ENCODE measurements around the gene C13orf46.

The C13orf46 gene

GRCh38 chr13:114009590-114010400 is 35.9 kb upstream of the C13orf46 start:
- DNase-seq = no peak

GRCh38 chr13:114008964-114009589 is 35.2 kb upstream of the C13orf46 start:
- no peak for DNase-seq

GRCh38 chr13:114007566-114007965 is 33.7 kb upstream of the C13orf46 start:
- DNase-seq = no peak

- no peak for DNase-seq
Observed at GRCh38 chr13:114005206-114005724, 31.4 kb upstream of the C13orf46 start.

GRCh38 chr13:114004420-114005205 is 30.7 kb upstream of the C13orf46 start:
- no peak for DNase-seq

GRCh38 chr13:114002771-114003321 is 29.0 kb upstream of the C13orf46 start:
- no peak for DNase-seq

- DNase-seq = no peak
Observed at GRCh38 chr13:114002009-114002544, 28.2 kb upstream of the C13orf46 start.

GRCh38 chr13:114001331-114002008 is 27.6 kb upstream of the C13orf46 start:
- no peak for DNase-seq

GRCh38 chr13:114000151-114001040 is 26.5 kb upstream of the C13orf46 start:
- no peak for DNase-seq

GRCh38 chr13:113999618-113999910 is 25.7 kb upstream of the C13orf46 start:
- DNase-seq = no peak

GRCh38 chr13:113998781-113999617 is 25.1 kb upstream of the C13orf46 start:
- no peak for DNase-seq

- no peak for DNase-seq
Observed at GRCh38 chr13:113997845-113998751, 24.2 kb upstream of the C13orf46 start.

GRCh38 chr13:113996912-113997745 is 23.3 kb upstream of the C13orf46 start:
- DNase-seq = no peak

- DNase-seq = no peak
Observed at GRCh38 chr13:113996081-113996911, 22.4 kb upstream of the C13orf46 start.

GRCh38 chr13:113995051-113995601 is 21.2 kb upstream of the C13orf46 start:
- DNase-seq = no peak

- no peak for DNase-seq
Observed at GRCh38 chr13:113992276-113993005, 18.6 kb upstream of the C13orf46 start.
